ENCODE data around the gene RASSF8.
A peak's percentile ranks its signal among the peaks of the same experiment; 100 is the strongest.

The RASSF8 gene

GRCh38 chr12:25962932-25963525, 4.5 kb downstream of the RASSF8 start:
- DNase-seq: no peak

DNA sequence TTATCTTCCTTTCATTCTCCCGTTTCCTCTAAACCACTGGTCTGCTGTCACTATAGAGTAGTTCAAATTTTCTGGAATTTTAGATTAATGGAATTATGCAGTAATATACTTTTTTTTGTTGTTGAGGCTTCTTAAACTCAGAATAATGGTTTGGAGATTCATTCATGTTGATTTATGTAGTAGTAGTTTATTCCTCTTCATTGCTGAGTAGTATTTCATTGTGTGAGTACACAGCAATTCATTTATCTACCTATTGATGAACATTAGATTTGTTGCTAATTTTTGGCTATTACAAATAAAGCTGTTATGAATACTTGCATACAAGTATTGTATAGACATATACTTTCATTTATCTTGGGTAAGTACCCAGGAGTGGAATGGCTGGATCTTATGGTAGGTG, 7.2 kb downstream of the RASSF8 start:
- no peak for DNase-seq

DNA sequence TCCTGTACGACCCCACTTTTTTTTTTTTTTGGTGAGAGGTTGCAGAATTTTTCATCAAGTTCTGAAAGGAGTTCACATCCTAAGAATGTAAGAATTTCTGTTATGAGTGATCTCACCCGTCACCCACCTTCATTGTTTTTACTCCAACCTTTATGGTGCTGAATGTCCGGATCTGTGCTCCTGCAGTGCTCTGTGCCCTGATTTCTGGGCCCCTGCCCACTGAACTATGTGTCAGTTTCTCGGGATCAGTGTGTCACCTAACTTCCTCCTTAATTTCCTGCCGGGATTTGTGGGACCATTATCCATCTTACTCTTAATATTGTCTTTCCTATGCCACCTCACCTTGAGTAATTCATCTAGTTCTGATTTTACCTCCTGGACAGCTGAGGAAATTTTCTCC, 11.6 kb downstream of the RASSF8 start:
- no peak for DNase-seq

DNA sequence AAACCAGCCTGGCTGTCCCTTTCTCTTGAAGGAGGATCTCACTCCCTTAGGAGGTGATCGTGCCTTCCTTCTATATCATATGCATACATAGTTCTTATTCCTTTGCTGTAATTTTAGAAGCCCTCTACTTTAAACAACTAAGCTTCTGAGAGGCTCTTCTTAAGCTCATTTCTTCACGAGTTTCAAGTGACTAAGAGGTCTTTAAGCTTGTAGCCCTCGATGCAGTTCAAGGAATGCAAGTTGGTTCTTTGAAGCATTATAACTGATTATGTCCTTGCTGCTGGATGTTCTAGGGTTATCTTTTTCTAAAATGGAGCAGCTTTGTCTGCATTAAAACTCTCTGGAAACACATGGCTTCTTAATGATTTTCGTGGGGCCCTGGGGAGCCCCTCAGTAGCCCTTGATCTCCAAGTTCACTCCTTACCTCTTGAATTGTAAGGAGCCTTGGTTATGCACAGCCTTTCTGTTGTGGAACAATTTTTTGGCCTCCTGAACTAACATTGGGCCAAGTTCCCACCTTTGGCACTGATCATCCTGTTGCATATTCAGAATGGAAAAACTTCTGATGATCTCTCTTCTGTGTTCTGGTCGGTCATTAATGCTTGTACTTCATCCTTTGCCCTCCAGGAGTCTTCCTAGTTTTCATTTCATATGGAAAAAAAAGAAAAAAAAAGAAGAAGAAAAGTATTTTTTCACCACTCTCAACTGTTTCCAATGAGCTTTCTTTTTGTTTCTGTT, 12.6 kb downstream of the RASSF8 start:
- peak; percentile 30 for DNase-seq

DNA sequence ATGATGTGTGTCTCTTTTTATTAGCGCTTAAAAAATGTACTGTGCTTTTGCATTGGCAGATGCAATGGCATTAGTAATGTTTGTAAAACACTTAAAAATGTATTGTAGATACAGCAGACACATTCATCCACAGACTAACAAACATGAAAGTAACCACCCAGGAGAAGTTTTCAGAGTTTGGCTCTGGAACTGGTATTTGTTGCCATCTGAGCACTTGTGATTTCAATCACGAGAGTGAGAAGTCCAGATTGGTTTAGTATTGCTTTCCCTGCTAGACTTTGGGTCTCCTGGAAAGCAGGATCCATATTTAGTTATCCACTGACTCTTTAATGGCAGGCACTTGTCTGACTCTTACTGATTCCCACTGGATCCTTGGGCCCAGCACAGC, 13.2 kb downstream of the RASSF8 start:
- DNase-seq: no peak

- no peak for DNase-seq
Measured at GRCh38 chr12:25972783-25973182, 14.3 kb downstream of the RASSF8 start.

DNA sequence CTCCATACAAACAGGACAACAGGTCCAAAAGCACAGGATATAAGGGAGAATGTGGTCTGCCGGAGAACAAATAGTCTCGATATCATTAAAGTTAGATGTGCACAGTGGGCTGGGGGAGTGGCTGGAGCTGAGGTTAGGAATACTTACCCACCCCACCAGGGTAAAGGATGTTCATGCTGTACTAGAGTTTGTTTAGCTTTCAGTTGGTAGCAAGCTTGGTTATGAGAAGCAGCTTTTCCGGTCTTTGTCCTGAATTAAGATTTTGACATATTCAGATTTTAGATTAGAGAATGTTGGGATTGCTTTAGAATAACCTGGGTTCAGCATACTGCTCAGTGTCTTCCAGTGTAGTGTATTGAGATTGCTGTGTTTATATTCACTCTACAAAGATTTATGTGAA, 16.7 kb downstream of the RASSF8 start:
- DNase-seq: no peak

DNA sequence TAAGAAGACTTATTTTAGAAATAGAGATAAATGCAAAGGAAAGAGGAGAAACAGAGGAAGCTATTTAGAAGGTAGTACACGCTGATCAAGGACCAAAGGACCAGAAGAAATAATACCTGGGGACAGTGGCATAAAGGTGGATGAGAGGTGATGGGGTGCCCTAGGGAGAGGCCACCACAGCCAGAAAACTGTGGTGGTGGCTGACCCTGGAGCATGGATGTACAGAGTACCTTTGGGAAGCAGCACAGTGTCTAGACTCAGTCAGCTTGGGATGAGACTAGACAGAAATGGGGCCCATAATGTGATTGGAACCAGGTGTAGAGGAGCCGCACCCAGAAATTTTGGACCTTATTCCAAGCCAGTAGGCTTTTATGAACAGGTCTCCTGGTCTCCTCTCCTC, 17.2 kb downstream of the RASSF8 start:
- no peak for DNase-seq

GRCh38 chr12:25976289-25976688, 17.8 kb downstream of the RASSF8 start:
- DNase-seq: no peak

DNA sequence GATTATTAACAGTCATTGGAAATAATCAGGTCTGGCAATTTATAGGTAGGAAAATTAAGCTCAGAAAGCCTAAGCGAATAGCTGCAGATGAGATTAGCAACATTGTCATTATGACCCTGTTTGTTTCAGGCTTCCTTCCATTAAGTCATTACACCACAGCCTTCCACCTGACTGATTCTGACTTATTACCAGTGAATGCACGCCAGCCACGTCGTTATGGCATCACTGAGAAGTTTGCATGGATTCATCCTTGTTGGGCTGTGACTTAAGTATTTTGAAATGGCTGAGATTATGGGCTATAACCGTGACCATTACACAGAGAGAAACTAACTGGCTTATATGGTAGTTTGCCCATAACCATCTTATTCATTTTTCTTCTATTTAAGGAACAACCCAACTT, 18.6 kb downstream of the RASSF8 start:
- no peak for DNase-seq

DNA sequence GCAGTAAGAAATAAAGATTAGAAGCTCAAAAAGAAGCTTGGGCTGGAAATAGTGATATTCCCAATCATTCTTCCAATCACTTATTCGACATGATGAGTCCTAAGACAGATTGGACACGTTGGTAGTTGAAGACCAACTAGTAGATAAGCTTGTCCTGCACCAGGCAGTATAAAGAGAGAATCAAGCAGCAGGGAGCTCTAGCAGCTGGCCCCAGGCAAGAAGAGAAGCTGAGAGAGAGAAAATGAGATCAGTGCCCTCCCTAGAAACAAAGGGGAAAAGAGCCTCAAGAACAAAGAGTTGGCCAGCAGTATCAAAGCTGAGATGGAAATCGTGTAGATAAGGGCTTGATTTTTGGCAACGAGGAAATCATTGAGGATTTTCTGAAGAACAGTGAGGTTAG, 20.6 kb downstream of the RASSF8 start:
- no peak for DNase-seq

- DNase-seq: no peak
Measured at GRCh38 chr12:25979563-25979962, 21.1 kb downstream of the RASSF8 start.

- no peak for DNase-seq
Measured at GRCh38 chr12:25980035-25980434, 21.6 kb downstream of the RASSF8 start.

DNA sequence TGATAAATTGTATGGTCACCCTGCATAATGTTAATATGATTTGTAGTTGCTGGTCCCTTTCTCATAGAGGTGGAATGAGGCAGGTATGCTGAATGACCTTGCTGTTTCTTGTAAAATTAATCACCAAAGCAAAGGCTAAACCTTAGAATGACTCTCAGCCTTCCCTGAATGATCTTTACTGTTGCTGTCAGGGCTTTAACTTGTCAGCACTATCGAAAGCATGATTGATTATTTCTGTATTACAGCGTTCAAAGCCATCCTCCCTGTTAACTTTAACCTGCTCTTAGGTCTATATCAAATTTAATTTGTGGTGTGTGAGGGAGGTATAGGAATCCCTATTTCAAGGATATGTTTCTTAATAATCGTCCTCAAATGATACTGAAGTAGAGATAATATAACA, 23.1 kb downstream of the RASSF8 start:
- no peak for DNase-seq

DNA sequence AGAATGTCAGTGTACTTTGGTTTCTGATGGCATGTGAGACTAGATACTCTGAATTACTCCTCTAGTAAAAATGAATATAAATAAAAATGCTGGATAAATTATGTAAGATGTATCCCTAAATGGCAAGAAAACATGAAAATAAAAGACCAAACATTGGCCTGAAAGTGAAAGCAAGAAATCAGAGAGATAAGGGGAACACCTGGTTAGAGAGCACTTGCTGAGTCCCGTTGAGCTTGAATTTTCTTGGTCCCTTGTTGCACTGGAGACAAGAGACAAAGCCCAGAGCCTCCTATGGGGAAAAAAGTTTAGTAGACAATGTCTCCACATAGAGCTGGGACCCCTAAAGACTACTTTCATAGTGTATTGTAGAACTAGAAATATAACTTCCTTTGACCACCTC, 23.9 kb downstream of the RASSF8 start:
- DNase-seq: no peak

- DNase-seq: no peak
Measured at GRCh38 chr12:25983625-25984024, 25.1 kb downstream of the RASSF8 start.

DNA sequence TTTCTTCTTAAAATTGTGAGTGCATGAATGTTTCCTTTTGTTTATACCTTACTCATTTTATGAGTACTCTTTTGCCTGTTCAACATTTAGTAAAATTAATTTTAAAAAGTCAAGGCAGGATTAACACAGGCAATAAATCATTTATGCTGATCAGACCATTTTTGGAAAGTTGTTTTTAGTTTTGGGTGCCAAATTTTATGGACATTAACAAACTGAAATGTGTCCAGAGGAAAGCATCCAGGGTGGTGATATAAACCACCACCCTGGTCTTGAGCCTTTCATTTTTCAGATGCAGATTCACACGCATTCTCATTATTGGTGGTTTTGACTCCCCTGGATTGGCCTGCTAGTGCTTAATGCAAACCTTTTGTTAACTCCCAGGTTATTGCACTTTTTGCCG, 26.3 kb downstream of the RASSF8 start:
- DNase-seq: no peak

GRCh38 chr12:25985316-25986175, 27.1 kb downstream of the RASSF8 start:
- peak; percentile 78 for DNase-seq

DNA sequence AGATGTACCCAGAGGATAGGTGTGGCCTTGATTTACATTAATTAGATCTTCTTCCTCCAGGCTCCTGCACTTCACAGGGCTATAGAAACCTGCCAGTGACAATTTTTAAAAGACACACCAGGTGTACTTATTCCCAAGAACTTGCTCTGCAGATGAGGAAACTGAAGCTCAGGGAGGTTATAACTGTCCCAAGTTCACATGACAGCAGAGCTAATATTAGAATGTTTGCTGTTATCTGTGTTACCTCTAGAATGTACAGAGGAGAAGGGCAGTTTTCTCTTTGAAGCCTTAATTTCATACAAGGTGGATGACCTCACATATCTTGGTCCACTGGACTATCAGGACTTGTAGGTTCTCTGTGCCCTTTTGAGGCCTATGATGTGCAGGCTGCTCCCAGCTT, 27.7 kb downstream of the RASSF8 start:
- no peak for DNase-seq

- no peak for DNase-seq
Measured at GRCh38 chr12:25988505-25988904, 30.0 kb downstream of the RASSF8 start.

DNA sequence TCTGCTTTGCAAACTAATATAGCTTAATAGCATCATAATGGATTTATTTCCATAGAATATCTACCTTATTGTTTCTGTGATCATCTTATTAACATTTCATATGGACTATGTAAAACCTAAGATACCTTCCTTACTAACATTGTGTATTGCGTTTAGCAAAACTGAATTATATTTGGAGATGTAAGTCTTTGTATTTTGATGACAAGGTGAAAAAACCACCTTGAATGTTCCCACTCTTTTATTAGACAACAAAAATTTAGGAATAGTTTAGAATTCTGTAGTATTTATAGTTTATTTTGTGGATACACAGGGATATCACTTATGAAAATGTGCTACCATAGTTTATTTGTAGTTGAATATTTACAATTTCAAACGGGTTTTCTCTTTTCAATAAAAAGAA, 32.0 kb downstream of the RASSF8 start:
- no peak for DNase-seq

DNA sequence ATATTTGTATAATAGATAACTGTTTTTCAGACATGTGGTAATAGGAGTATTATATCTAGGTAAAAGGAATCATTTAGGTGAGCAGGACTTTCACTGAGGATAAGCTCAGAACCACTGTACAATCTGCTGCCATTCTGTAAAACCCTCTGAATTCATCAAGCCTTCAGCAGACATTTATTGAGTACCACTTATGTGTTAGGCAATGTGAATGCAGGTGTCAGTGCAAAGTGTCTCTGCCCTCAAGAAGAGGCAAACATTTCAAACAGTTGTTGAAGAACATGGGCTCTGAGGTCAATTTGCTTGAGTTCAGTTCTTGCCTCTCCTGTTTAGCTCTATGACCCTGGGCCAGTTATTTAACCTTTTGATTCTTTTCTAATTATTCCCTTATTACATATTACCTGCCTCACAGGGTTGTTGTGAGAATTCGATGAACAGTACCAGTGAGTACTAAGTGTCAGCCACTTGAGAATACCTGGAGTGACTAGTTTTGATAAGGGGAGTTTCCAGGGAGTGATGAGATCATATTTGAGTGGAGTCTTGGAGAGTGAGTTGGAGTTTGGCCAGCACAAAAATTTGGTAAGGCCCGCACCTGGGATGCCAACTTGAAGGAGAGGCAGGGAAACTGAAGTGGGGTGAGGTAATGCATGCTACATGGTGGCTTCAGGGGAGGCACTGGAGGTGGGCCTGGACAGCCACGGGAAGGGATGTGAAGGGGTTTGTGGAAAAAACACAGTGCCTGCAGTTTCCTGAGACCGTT, 33.7 kb downstream of the RASSF8 start:
- no peak for DNase-seq

GRCh38 chr12:25993901-25994651, 35.6 kb downstream of the RASSF8 start:
- DNase-seq: no peak
